Fibroblast of the aortic adventitia (primary cell): ENCODE results near the gene MAGIX. TPM values are rescaled to one million over a fixed set of nuclear protein-coding genes. Genes with fewer than 3 reads are reported as not detected.
"Not testable (repeated sequence)": the region's sequence is repeated elsewhere in the genome, so short reads cannot be mapped to it uniquely, and the experiment has no call there.

ENCODE experiments used
- DNase-seq: peaks from one replicate; pipeline ENCODE4 v3.0.0-alpha.2; 2010; ENCODE audit warnings: low read depth
- H3K4me3 ChIP-seq: 2 replicates; pipeline ENCODE4 v1.5.1; 2011; ENCODE audit warnings: low read depth, mild to moderate bottlenecking, control low read depth, low read length, moderate library complexity
- CTCF ChIP-seq: IDR thresholded peaks from 2 replicates; pipeline ENCODE4 v1.5.1; 2011; ENCODE audit warnings: mild to moderate bottlenecking, low read length, control low read depth, inconsistent platforms; ENCODE audit not compliant: insufficient read depth
- total RNA-seq: library from RNA; depleted of rRNA; stranded (reverse); fragments of >200 nt; gene quantifications from 2 replicates; pipeline ENCODE4 v1.2.3, GENCODE V29; 2012; ENCODE audit warnings: low replicate concordance

The MAGIX gene
- total RNA-seq: 1.7 and 2.9 TPM in 2 replicates

DNA sequence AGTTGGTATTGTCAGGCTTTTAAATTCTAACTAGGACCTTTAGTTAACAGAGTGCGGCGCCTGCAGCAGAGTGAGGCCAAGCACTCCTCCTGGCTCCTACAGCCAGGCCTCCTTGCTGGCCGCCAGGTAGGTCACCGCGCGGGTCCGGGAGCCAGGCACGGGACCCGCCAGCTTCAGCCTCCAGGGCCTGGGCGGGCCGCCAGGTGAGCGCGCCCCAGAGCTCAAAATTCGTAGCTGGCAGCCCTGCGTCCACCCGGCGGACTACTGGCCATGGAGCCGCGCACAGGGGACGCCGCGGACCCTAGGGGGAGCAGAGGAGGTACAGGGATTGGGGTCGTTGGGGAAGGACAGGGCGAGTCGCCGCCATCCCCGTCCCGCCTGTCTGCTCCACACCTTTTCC is at the start of gene MAGIX:
Gene MAGIX, plus strand, starts transcription at position 139 of the 400 bp plus-strand sequence. Its CDS starts 132 bp downstream, at position 271.
- H3K4me3 ChIP-seq: peak within 1 kb of the TSS; percentile 53
- DNase-seq: no peak
- no peak for TF ChIP-seq CTCF

GRCh38 chrX:49116076-49116475 is 46.5 kb upstream of the MAGIX start:
- DNase-seq: no peak
- TF ChIP-seq CTCF: no peak

GRCh38 chrX:49116716-49117115 is 45.8 kb upstream of the MAGIX start:
- no peak for DNase-seq
- TF ChIP-seq CTCF: no peak

More at GRCh38 chrX:49116076-49116475, 46.5 kb upstream of the MAGIX start:
- no peak overlapping the region for H3K4me3 ChIP-seq

DNA sequence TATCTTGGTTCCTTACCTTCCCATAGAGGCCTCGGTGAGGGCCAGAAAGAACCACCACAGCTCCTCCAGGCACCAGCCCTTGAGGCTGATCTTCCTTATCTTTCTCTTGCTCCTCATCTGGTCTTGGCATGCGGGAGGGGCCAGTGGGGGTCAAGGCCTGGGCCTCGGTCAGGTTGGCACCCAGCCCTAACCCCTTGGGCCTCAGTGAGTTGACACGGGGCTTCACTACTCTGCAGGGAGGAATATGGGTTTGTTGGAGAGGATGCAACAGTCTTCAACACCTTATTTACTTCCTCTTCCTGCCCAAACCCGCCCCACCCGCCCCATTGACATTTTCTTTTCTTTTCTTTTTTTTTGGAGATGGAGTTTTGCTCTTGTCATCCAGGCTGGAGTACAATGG is 45.0 kb upstream of the MAGIX start:
- no peak for DNase-seq
- no peak overlapping the region for H3K4me3 ChIP-seq
- no peak for TF ChIP-seq CTCF

More at GRCh38 chrX:49116716-49117115, 45.8 kb upstream of the MAGIX start:
- no peak overlapping the region for H3K4me3 ChIP-seq

DNA sequence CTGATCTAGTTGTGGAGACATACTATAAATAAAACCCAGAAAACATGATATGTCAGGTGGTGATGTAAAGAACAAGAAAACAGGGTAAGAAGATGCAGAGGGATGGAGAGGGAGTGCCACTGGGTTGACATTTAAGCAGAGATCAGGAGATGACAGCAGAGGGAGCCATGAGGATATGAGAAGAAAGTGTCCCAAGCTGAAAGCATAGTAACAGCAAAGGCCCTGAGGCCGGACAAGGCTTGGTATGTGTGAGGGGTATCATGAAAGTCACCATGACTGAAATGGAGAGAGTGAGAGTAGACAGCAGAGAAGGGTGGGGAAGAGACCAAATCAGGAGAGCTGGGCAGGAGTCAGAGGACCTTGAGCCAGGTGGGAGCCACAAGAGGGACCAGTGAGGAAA is 42.5 kb upstream of the MAGIX start:
- no peak for DNase-seq
- no peak overlapping the region for H3K4me3 ChIP-seq
- TF ChIP-seq CTCF: no peak

DNA sequence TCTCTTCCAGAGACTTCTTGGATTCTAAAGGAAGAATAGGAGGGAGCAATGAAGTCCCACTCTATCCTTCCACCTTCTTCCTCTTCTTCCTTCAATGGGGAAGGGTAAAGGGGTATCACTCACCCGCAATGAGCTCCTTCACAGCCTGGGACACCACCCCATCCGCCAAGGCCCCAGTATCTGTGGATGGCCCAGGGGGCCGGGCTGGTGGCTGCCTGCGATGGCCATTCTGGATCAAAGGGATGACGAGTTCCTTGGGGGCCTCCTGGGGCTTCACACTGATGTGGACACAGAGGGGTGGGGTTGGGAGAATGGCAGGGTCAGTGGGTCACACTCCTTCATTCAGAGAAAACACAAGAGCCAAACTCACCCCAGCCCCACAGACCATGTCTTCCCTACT is 40.1 kb upstream of the MAGIX start:
- H3K4me3 ChIP-seq: peak overlapping the region; percentile 80
- no peak for TF ChIP-seq CTCF
- DNase-seq: no peak

DNA sequence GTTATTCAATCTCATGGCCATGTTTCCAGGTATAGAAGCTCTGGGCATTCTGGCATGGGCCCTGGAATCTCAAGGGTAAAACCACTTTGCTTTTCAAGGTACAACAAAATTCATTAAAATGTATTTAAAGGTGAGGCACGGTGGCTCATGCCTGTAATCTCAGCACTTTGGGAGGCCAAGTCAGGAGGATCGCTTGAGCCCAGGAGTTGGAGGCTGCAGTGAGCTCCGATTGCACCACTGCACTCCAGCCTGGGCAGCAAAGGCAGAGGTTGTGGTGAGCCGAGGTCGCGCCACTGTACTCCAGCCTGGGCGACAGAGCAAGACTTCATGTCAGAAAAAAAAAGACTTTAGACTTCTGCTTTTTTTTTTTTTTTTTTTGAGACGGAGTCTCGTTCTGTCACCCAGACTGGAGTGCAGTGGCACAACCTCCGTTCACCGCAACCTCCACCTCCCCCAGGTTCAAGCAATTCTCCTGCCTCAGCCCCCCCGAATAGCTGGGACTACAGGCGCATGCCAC is 34.8 kb upstream of the MAGIX start:
- H3K4me3 ChIP-seq, DNase-seq: not testable (repeated sequence)
